Measurements from ENCODE around the gene TRIOBP. TPM values are rescaled to one million over a fixed set of nuclear protein-coding genes. Genes with fewer than 3 reads are reported as not detected.
A peak's percentile ranks its signal among the peaks of the same experiment; 100 is the strongest.

The TRIOBP gene
- total RNA-seq, 1 donor from 2014 or later = 33.7 TPM

DNA sequence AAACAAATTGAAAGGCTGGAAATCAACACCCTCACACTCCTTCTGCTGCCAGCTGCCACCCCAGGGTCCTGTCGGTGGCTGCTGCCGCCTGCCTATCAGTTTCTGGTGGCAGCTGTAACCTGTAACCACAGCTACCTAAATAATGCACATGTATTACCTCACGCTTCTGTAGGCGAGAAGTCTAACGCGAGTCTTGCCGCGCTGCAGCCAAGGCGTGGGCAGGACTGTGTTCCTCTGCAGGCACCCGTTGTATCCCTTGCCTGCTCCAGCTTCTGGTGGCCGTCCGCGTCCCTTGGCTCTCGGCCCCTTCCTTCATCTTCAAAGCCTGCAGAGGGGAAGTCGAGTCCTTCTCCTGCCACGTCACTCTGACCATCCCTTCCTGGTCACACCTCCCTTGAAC, 66.8 kb downstream of the TRIOBP start:
- no peak for DNase-seq
- Mint-ChIP-seq H3K9me3 (ENCODE audit: unreplicated experiment) (peaks cover 5% of the 10 kb centered on the region), H3K27ac (ENCODE audit: unreplicated experiment) (no peak overlapping the region), H3K27me3 (ENCODE audit: unreplicated experiment) (peaks cover 5% of the 10 kb centered on the region), H3K4me1 (ENCODE audit: low read depth, unreplicated experiment) (peaks cover 14% of the 10 kb centered on the region), H3K36me3 (ENCODE audit: unreplicated experiment) (no peaks in the 10 kb centered on the region), H3K4me3 (ENCODE audit: unreplicated experiment) (no peak overlapping the region)
- no peak for TF ChIP-seq CTCF (IDR thresholded peaks at IDR 0.05; ENCODE audit: partially characterized antibody, unreplicated experiment)

DNA sequence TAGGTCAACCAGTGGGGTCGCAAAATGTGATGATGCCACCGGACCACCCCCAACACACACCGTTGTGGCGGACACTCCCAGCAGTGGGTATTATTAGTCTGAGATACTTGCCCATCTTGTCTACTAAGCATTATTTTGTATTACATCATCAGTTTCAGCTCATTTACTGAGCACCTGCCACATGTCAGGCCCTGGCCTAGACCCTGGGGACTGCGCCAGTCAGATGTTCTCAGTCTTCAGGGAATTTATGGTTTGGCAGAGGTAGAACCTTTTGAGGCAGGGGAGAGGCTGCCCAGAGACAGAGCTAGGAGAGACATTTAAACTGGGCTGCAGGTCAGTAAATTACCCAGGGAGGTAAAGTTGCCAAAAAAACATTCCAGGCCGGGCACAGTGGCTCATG, 67.8 kb downstream of the TRIOBP start:
- Mint-ChIP-seq H3K9me3 (ENCODE audit: unreplicated experiment) (peaks cover 5% of the 10 kb centered on the region), H3K4me3 (ENCODE audit: unreplicated experiment) (no peak overlapping the region), H3K36me3 (ENCODE audit: unreplicated experiment) (no peaks in the 10 kb centered on the region), H3K27ac (ENCODE audit: unreplicated experiment) (peak overlapping the region; percentile 24), H3K27me3 (ENCODE audit: unreplicated experiment) (peaks cover 5% of the 10 kb centered on the region), H3K4me1 (ENCODE audit: low read depth, unreplicated experiment) (peaks cover 14% of the 10 kb centered on the region)
- no peak for DNase-seq
- no peak for TF ChIP-seq CTCF (IDR thresholded peaks at IDR 0.05; ENCODE audit: partially characterized antibody, unreplicated experiment)

- peaks cover 5% of the 10 kb centered on the region for H3K9me3 Mint-ChIP-seq (ENCODE audit: unreplicated experiment)
- no peaks in the 10 kb centered on the region for H3K36me3 Mint-ChIP-seq (ENCODE audit: unreplicated experiment)
- peaks cover 5% of the 10 kb centered on the region for H3K27me3 Mint-ChIP-seq (ENCODE audit: unreplicated experiment)
- DNase-seq = no peak
- H3K4me3 Mint-ChIP-seq (ENCODE audit: unreplicated experiment) = no peak overlapping the region
- TF ChIP-seq CTCF (IDR thresholded peaks at IDR 0.05; ENCODE audit: partially characterized antibody, unreplicated experiment) = no peak
- peaks cover 14% of the 10 kb centered on the region for H3K4me1 Mint-ChIP-seq (ENCODE audit: low read depth, unreplicated experiment)
- H3K27ac Mint-ChIP-seq (ENCODE audit: unreplicated experiment) = no peak overlapping the region
These were observed 68.7 kb downstream of the TRIOBP start for GRCh38 chr22:37765498-37765897.

GRCh38 chr22:37765953-37766576, 69.2 kb downstream of the TRIOBP start:
- H3K27me3 Mint-ChIP-seq (ENCODE audit: unreplicated experiment) = peaks cover 5% of the 10 kb centered on the region
- no peaks in the 10 kb centered on the region for H3K36me3 Mint-ChIP-seq (ENCODE audit: unreplicated experiment)
- H3K4me3 Mint-ChIP-seq (ENCODE audit: unreplicated experiment) = no peak overlapping the region
- TF ChIP-seq CTCF (IDR thresholded peaks at IDR 0.05; ENCODE audit: partially characterized antibody, unreplicated experiment) = no peak
- no peak for DNase-seq
- no peak overlapping the region for H3K27ac Mint-ChIP-seq (ENCODE audit: unreplicated experiment)
- peaks cover 14% of the 10 kb centered on the region for H3K4me1 Mint-ChIP-seq (ENCODE audit: low read depth, unreplicated experiment)
- H3K9me3 Mint-ChIP-seq (ENCODE audit: unreplicated experiment) = peaks cover 4% of the 10 kb centered on the region

- Mint-ChIP-seq H3K4me1 (ENCODE audit: low read depth, unreplicated experiment) (peaks cover 10% of the 10 kb centered on the region), H3K27ac (ENCODE audit: unreplicated experiment) (no peak overlapping the region), H3K4me3 (ENCODE audit: unreplicated experiment) (no peak overlapping the region), H3K27me3 (ENCODE audit: unreplicated experiment) (peaks cover 2% of the 10 kb centered on the region), H3K36me3 (ENCODE audit: unreplicated experiment) (no peaks in the 10 kb centered on the region), H3K9me3 (ENCODE audit: unreplicated experiment) (peaks cover 3% of the 10 kb centered on the region)
- peak; percentile 58 for TF ChIP-seq CTCF (IDR thresholded peaks at IDR 0.05; ENCODE audit: partially characterized antibody, unreplicated experiment)
- no peak for DNase-seq
These were observed 71.4 kb downstream of the TRIOBP start for GRCh38 chr22:37768273-37768672.
